ENCODE results near the gene TP73.

DNA sequence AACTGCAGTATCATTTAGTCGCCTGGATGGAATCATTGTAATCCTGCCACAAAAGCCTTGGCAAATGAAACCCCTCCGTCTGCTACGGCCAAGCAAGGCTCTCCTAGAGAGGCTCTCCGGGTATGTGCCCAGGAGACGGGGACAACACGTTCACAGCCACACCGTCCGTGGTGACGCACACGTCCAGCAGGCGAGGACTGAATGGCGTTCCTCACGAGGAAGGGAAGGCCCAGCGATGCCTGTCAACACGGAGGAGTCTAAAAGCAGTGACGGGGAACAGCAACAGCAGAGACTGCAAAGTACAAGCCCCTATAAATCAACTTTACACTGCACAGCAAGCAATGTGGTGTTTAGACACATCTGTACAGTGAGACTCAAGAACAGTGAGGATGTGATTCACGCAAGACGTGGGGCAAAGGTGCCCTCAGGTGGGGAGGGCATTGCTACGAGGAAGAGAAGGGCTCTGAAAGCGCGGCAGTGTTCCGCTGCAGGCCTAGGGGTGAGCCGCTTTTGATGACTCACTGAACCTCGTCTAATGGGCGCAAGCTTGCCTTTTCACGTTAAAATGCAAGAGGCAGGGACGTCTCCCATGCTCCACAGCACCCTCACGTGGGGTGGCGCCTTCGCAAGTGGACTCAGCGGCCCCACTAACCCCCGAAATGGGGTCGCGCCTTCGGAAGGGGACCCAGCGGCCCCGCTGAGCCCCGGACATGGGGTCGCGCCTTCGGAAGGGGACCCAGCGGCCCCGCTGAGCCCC, 9.2 kb upstream of the TP73 start:
- TF ChIP-seq, protein P1, sequence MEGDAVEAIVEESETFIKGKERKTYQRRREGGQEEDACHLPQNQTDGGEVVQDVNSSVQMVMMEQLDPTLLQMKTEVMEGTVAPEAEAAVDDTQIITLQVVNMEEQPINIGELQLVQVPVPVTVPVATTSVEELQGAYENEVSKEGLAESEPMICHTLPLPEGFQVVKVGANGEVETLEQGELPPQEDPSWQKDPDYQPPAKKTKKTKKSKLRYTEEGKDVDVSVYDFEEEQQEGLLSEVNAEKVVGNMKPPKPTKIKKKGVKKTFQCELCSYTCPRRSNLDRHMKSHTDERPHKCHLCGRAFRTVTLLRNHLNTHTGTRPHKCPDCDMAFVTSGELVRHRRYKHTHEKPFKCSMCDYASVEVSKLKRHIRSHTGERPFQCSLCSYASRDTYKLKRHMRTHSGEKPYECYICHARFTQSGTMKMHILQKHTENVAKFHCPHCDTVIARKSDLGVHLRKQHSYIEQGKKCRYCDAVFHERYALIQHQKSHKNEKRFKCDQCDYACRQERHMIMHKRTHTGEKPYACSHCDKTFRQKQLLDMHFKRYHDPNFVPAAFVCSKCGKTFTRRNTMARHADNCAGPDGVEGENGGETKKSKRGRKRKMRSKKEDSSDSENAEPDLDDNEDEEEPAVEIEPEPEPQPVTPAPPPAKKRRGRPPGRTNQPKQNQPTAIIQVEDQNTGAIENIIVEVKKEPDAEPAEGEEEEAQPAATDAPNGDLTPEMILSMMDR (IDR thresholded peaks at IDR 0.05) = no peak
- TF ChIP-seq POLR2AphosphoS5 (IDR thresholded peaks at IDR 0.05) = no peak

Measured in breast epithelium (tissue), 3 donors.